ENCODE results near the gene IFNGR2.
"Not testable (repeated sequence)": the region's sequence is repeated elsewhere in the genome, so short reads cannot be mapped to it uniquely, and the experiment has no call there.

The IFNGR2 gene

DNA sequence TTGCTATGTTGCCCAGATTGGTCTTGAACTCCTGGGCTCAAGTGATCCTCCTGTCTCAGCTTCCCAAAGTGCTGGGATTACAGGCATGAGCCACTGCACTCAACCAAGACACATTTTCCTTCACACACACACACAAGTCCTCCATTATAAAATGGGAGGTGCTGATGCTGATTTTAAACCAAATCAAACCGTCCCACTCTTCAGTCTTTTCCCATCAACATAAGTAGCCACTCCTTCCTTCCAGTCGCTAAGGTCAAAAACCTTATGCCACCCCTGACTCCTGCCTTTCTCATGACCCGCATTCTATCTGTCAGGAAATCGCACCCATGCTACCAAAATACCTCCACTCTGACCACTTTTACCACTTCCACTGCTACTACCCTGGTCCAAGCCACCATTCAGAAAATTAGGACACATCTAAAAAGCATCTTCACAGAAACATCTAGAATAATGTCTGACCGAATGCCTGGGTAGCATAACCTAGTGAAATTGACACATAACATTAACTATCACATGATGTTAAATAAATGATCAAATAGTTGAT, 28.0 kb upstream of the IFNGR2 start:
- no peak for DNase-seq (ENCODE audit: extremely low read depth in 1 of 2, low read depth in 1 of 2)

DNA sequence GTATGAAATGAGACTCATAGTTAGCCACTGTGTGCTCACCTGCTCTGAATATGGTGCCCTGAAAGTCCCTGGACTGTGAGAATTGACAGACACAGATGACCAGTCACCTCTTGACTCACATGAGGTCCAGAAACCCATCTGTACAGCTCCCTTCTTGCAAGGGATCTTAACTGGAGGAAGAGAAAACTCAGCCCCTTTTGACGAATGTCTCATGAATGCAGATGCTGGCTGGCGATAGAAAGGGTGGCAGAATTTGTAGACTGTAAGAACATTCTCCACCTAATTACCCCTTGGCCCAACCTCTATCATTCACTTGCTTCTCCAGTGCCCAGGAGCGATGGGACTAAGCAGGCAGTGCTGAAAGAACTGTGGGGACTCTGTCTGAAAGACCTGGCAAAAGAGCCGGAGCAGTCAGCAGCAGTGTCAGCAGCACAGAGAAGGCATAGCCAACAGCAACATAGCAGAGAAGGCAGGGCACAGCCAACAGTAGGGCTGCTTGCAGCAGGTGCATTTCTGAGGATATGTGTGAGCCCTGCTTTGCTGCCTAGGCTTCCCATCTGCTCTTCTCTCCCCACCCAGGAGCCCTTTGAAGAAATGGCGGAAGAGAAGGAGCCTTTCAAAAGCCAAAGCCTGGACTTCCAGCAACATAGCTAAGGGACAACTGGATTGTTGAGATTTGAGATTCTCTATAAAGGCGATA, 25.8 kb upstream of the IFNGR2 start:
- DNase-seq (ENCODE audit: extremely low read depth in 1 of 2, low read depth in 1 of 2), result no peak

DNA sequence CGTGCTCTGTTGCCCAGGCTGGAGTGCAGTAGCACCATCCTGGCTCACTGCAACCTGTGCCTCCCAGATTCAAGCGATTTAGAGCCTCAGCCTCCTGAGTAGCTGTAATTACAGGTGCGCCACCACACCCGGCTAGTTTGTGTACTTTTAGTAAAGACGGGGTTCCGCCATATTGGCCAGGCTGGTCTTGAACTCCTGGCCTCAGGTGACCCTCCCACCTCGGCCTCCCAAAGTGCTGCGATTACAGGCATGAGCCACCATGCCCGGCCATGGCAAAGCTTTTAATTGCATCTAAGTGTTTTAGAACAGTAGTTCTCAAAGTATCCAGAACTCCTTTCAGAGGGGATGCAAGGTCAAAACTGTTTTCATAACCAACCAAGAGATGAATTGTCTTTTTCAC, 25.1 kb upstream of the IFNGR2 start:
- no peak for DNase-seq (ENCODE audit: extremely low read depth in 1 of 2, low read depth in 1 of 2)

DNA sequence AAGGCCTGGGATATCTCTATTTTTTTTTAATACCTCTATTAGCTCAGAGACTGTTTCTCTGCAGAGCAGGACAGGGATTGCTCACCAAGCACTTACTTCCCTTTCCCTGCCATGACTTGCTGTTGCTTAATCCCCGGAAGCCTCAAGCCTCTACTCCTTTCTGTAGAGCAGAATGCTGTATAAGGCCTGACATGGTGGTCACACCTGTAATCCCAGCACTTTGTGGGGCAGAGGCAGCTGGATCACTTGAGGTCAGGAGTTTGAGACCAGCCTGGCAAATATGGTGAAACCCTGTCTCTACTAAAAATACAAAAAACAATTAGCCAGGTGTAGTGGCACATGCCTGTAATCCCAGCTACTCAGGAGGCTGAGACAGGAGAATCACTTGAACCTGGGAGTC, 23.3 kb upstream of the IFNGR2 start:
- DNase-seq (ENCODE audit: extremely low read depth in 1 of 2, low read depth in 1 of 2), result not testable (repeated sequence)

DNA sequence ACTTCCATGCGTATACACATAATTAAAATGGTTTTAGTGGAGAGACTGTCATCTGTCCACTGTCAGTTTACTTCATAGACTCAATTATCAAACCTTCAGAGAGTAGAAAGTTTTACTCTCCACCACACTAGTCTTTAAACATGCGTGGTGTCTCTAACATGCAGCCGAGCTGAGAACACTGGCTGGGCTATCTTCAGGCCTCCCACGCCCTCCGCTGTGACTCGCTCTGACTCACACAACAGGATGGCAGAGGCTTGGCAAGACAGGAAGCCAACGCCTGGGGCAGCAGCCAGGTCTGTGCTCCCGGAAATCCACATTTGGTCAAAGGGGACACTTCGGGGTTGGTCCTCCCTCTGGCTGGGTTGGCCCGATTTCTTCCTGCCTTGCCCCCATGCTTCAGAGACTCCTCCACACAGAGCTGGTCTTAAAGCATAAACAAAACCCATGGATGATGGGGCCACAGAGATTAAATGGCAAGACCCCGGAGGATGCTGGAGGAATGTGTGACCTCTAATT, 22.7 kb upstream of the IFNGR2 start:
- DNase-seq (ENCODE audit: extremely low read depth in 1 of 2, low read depth in 1 of 2), result peak; percentile 79 to 89

DNA sequence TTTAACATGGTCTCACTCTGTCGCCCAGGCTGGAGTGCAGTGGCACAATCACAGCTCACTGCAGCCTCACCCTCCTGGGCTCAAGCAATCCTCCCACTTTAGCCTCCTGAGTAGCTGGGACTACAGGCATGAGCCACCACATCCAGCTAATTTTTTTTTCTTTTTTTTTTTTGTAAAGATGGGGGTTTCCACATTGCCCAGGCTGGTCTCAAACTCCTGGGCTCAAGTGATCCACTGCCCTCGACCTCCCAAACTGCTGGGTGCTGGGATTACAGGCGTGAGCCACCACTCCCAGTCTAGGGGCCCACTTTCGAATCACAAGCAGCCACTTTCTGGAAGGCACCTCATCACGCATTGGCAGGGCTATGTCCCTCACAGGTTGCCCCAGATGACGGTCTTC, 21.8 kb upstream of the IFNGR2 start:
- DNase-seq (ENCODE audit: extremely low read depth in 1 of 2, low read depth in 1 of 2), result not testable (repeated sequence)

DNA sequence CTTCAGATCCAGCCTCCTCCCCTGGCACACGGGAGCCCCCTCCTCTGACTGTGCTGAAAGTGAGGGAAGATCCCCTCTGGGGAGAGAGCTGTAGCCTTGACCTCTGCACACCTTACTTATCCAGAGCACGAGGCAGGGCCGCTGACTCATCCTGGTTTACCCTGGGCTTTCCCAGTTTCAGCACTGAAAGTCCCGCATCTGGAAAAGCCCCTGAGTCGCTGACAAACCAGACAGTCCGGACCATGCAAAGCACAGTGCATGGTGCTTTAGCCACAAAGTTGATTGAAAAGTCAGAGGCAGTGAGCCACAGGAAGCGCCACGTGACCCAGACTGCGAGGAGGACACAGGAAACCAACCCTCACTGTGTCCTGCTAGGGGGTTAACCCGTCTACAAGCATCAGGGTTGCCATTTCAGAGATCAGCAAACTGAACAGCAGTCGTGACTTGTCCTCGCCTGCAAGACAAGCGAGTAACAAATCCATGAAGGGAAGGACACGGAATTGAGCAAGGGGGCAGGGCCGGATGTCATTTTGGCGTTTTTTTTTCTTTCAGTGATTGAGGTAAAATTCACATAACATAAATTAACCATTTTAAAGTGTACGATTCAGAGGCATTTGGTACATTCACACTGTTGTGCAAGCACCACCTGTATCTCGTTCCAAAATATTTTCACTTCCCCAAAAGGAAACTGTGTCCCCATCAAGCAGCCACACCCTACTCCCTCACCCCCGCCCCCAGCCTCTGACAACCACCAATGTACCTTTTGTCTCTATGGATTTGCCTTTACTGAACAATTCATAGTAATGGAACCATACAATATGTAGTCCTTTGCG, 19.9 kb upstream of the IFNGR2 start:
- DNase-seq (ENCODE audit: extremely low read depth in 1 of 2, low read depth in 1 of 2), result peak; percentile 55 to 70

DNA sequence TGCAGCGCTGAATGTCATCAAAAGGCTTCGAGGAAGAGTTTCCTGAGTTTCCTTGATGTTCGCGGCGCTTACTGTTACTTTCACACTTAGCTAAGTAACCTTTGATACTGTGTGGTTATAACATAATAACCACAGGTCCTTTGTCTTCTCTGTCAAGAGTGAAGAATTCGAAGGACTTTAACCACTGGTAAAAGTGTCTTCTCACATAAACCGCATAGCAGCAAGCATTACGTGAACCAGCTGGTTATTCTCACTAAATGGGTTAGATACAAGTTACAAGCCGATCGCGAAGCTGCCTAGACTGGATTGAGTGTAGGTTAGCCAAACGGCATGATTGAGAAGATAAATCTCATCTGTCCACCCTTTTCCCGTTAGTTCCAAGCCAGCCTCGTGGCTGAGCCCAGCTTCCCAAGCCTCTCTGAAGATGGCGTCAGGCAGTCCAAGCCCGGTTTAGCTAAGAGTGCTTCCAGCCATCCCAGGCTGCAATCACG, 18.3 kb upstream of the IFNGR2 start:
- DNase-seq (ENCODE audit: extremely low read depth in 1 of 2, low read depth in 1 of 2), result no peak

DNA sequence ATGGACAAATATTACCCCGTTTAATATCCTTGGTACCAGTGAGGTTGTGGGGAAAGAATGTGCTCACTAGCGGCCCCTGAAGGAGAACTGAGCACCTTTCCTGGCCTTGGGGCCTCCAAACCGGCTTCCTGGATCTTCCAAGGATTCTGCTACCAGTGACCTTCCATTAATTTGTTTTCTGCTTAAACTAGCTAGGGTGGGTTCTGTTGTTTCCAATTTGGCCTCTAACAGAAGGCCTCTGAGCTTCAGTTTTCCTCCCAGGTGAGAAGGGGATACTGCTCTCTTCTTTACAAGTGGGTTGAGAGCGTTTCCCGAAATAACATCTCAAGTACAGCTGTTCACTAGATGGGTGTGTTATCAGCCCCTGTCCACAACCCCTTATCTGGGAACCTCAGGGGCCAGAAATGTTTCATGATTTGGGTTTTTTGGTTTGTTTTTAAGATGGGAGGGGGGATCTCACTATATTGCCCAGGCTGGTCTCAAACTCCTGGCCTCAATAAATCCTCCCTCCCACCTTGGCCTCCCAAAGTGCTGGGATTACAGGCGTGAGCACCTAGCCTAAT, 16.9 kb upstream of the IFNGR2 start:
- DNase-seq (ENCODE audit: extremely low read depth in 1 of 2, low read depth in 1 of 2), result no peak

DNA sequence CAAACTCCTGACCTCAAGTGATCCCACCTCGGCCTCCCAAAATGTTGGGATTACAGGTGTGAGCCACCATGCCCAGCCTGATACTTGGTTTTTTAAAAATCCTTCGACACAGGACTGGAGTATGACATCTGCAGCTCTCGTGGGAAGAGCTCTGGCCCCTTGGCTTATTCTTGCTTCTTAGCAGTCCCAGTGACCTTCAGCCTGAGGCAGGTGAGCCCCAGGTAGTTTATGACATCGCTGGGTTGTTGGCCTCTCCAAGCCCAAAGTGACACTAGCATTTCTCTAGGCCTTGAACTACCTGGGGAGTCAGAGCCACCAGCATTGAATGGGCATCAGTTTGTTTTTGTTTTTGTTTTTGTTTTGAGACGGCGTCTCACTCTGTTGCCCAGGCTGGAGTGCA, 15.9 kb upstream of the IFNGR2 start:
- no peak for DNase-seq (ENCODE audit: extremely low read depth in 1 of 2, low read depth in 1 of 2)

DNA sequence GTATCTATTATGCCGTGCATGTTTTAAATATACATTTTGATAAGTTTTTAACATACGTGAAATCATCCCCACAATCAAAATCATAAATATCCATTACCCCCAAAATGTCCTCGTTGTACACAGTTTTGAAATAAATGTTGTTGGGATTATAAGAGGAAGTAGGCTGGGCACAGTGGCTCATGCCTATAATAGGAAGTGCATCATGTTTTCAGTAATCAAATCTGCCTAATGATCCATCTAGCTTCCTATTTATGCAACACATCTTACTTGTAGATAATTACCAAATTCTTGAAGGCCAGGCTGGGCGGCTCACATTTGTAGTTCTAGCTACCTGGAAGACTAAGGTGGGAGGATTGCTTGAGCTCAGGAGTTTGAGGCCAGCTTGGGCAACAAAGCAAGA, 15.0 kb upstream of the IFNGR2 start:
- no peak for DNase-seq (ENCODE audit: extremely low read depth in 1 of 2, low read depth in 1 of 2)

DNA sequence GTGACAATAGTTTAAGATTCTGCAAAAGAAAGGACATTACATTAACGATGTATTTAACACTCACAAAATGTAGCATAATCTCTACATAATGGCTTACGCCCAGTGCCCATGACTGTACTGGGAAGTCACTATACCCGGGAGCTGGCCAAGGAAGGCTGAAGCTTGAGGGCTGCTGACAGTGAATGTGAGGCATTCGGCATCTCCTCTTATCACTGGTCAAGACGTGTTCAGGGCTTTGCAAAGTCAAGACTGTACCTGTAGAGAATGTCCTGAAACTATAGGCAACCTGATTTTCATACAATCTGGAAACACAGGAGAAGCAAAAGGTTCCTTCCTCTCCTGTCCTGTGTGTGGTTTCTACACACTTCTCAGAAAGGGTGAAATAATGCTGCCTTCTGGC, 12.7 kb upstream of the IFNGR2 start:
- DNase-seq (ENCODE audit: extremely low read depth in 1 of 2, low read depth in 1 of 2), result no peak

DNA sequence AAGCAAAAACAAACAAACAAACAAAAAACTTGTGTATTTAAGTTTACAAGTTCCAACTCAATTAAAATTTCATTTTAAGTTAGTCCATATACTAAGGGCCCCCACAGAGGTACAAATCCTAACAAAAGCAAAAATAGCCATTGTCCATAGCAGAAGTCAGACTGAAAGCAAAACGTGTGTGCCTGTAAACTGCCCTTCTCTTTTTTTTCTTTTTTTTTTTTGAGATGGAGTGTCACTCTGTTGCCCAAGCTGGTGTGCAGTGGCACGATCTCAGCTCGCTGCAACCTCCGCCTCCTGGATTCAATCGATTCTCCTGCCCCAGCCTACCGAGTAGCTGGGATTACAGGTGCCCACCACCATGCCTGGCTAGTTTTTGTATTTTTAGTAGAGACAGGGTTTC, 11.6 kb upstream of the IFNGR2 start:
- DNase-seq (ENCODE audit: extremely low read depth in 1 of 2, low read depth in 1 of 2), result no peak

DNA sequence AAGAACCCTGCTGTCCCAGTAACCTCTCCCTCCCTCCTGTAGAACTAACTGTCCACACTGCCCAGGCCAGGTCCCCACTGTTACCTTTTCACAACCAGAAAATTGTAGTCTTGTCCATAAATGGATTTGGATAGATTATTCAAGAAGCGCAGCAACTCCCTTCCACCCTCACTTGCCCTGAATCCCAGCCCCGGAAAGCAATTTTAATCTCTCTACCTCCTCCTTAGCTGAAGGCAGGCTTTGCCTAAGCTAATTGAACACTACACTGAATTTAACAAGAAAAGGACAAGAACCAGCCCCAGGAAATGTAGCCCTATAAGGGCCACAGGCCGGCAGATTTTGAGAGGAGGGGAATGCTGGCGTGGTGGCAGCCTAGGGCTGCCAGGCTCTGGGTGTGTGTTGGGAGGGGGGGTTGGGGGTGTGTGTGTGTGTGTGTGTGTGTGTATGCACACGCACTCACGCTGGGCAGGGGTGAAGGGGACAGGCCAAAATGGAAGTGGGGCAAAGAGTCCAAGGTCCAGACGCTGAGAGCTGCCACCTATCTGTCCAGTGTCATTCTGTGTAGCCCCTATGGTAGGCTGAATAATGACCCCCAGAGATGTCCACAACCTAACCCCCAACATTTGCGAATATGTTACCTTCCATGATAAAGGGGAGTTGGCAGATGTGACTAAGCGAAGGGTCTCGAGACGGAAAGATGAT, 10.8 kb upstream of the IFNGR2 start:
- DNase-seq (ENCODE audit: extremely low read depth in 1 of 2, low read depth in 1 of 2), result no peak

DNA sequence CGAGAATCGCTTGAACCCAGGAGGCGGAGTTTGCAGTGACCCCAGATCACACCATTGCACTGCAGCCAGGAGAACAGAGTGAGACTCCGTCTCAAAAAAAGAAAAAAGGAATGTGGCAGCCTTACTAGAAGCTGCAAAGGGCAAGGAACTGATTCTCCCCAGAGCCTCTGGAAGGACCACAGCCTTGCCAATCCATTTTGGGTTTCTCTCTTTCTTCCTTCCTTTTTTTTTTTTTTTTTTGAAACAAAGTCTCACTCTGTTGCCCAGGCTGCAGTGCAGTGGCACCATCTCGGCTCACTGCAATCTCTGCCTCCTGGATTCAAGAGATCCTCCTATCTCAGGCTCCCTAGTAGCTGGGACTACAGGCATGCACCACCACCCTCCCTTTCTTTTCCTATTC, 9.9 kb upstream of the IFNGR2 start:
- DNase-seq (ENCODE audit: extremely low read depth in 1 of 2, low read depth in 1 of 2), result no peak

DNA sequence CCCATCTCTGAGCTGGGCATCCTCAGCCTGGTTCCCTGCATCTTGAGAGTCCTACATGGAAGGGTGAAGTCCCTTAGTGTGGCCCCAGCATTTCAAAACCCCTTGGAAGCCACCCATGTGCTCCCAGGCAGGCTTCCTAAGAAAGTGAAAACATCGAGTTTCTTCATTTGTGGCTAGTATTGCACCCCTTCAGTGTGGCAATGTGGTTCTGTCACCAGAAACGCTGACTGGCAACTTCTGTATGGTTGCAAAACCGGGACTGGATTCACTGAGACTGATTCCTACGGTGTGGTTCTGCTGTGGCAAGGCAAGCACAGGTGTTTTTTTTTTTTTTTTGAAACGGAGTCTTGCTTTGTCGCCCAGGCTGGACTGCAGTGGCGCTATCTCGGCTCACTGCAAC, 9.0 kb upstream of the IFNGR2 start:
- DNase-seq (ENCODE audit: extremely low read depth in 1 of 2, low read depth in 1 of 2), result no peak

DNA sequence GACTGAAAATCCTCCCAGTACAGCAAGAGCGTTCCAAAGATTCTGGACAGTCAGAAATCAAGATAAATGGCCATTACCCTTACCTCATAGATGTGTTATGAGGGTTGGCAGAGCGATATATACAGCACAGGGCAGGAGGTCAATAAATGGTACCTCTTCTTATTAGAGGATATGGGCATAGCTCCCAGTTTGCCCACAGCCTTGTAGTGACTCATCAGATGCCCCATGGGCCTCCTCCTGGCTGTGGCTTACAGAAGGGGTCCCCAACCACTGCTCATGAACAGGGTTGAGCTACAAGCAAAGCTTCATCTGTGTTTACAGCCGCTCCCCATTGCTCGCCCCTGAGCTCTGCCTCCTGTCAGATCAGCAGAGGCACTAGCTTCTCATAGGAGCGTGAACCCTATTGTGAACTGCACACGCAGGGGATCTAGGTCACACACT, 7.3 kb upstream of the IFNGR2 start:
- DNase-seq (ENCODE audit: extremely low read depth in 1 of 2, low read depth in 1 of 2), result no peak

DNA sequence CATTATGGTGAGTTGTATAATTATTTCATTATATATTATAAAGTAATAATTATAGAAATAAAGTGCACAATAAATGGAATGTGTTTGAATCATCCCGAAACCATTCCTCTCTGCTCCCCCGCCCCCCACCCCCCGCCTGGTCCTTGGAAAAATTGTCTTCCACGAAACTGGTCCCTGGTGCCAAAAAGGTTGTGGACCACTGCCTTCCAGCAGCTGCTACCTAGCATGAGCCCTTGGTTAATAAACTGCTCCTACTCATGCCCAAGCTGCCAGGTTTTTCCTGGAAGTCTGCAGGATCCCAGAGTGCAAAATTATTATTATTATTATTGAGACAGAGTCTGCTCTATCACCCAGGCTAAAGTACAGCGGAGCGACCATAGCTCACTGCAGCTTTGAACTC, 6.8 kb upstream of the IFNGR2 start:
- DNase-seq (ENCODE audit: extremely low read depth in 1 of 2, low read depth in 1 of 2), result no peak

DNA sequence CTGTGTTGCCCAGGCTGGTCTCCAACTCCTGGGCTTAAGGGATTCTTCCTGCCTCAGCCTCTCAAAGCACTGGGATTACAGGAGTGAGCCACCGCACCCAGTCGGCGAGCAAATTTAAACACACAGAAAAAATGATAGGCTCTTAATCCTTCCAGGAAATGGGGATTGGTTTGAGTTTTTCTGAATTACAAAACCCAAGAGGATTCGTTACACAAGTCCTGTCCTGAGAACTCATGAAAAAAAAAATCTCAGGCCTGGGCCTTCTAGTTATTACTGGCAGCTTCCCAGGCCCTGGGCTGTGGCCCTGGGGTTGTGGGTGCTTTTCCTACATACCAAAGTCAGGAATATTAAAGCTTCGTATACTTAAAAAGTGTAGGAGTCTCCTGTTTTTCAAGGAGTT, 6.3 kb upstream of the IFNGR2 start:
- no peak for DNase-seq (ENCODE audit: extremely low read depth in 1 of 2, low read depth in 1 of 2)

DNA sequence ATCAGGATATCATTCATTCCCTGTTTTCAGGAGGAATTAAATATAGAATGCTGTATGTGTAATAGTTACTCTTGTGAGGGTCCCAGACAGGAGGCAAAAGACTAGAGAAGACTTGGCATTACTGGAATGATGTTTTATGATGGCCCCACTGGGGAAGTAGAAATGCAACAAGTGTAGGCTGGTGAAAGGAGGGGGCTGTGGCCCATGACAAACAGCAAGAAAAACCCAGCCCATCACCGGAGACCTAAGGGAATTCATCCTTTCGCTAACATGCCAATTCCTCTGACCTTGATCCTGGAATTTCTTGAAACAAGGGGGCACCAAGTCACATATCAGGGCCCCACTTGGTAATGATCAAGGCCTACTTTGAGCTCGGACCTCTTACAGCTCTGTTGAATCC, 5.5 kb upstream of the IFNGR2 start:
- no peak for DNase-seq (ENCODE audit: extremely low read depth in 1 of 2, low read depth in 1 of 2)

DNA sequence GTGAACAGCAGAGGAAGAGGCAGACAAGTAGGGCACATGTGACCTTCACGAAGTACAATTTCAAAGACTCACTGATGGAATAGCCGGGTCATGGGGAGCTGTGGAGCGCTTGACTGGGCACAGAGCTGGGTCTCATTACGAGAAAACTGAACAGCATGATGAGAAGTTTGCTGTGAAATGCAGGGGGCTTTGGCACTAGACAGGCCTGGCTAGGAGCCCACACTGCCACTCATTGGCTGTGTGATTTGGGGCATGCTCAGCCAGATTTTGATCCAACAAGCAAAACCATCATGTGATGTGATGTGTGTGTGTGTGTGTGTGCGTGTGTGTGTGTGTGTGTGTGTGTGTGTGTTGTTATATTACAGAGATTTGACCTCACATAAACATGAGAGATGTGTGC, 4.9 kb upstream of the IFNGR2 start:
- no peak for DNase-seq (ENCODE audit: extremely low read depth in 1 of 2, low read depth in 1 of 2)
